Activated T-cell treated with anti-CD3 and anti-CD28 coated beads, Interleukin-2, amount 50 U/mL, for 1 hour (primary cell): ENCODE results near the gene EIF2B1.
"Not testable (repeated sequence)": the region's sequence is repeated elsewhere in the genome, so short reads cannot be mapped to it uniquely, and the experiment has no call there.

Experiments used
- DNase-seq: peaks from one replicate; pipeline ENCODE4 v3.0.0-alpha.2; 2020

EIF2B1 gene

GRCh38 chr12:123617144-123617543, 16.3 kb downstream of the EIF2B1 start:
- DNase-seq = no peak

- no peak for DNase-seq
Observed at GRCh38 chr12:123614531-123614930, 19.0 kb downstream of the EIF2B1 start.

- DNase-seq = no peak
Observed at GRCh38 chr12:123614110-123614509, 19.4 kb downstream of the EIF2B1 start.

GRCh38 chr12:123608182-123608581, 25.3 kb downstream of the EIF2B1 start:
- DNase-seq = no peak

GRCh38 chr12:123607756-123608155, 25.7 kb downstream of the EIF2B1 start:
- DNase-seq = no peak

GRCh38 chr12:123603495-123603894, 30.0 kb downstream of the EIF2B1 start:
- DNase-seq = not testable (repeated sequence)

- DNase-seq = no peak
Observed at GRCh38 chr12:123602651-123603195, 30.8 kb downstream of the EIF2B1 start.

GRCh38 chr12:123601602-123602489, 31.6 kb downstream of the EIF2B1 start, which contains the start of gene DDX55:
Gene DDX55, plus strand, starts transcription at chr12:123602099. Its CDS starts 50 bp downstream, at chr12:123602149.
- peak; percentile 89 for DNase-seq

GRCh38 chr12:123599721-123600120, 33.8 kb downstream of the EIF2B1 start:
- DNase-seq = no peak

- no peak for DNase-seq
Observed at GRCh38 chr12:123599310-123599709, 34.2 kb downstream of the EIF2B1 start.

GRCh38 chr12:123598522-123598921, 35.0 kb downstream of the EIF2B1 start:
- DNase-seq = no peak

- no peak for DNase-seq
Observed at GRCh38 chr12:123597100-123597499, 36.4 kb downstream of the EIF2B1 start.

- no peak for DNase-seq
Observed at GRCh38 chr12:123595729-123596128, 37.8 kb downstream of the EIF2B1 start.

- DNase-seq = no peak
Observed at GRCh38 chr12:123591702-123592481, 41.6 kb downstream of the EIF2B1 start.

- DNase-seq = no peak
Observed at GRCh38 chr12:123580772-123581171, 52.7 kb downstream of the EIF2B1 start.

GRCh38 chr12:123578829-123579228, 54.7 kb downstream of the EIF2B1 start:
- DNase-seq = not testable (repeated sequence)

GRCh38 chr12:123578243-123578642, 55.2 kb downstream of the EIF2B1 start:
- DNase-seq = no peak

GRCh38 chr12:123576611-123577010, 56.9 kb downstream of the EIF2B1 start:
- no peak for DNase-seq

- no peak for DNase-seq
Observed at GRCh38 chr12:123573870-123574269, 59.6 kb downstream of the EIF2B1 start.

GRCh38 chr12:123572391-123572790, 61.1 kb downstream of the EIF2B1 start:
- DNase-seq = no peak

- DNase-seq = no peak
Observed at GRCh38 chr12:123571343-123571813, 62.1 kb downstream of the EIF2B1 start.
